Measurements from ENCODE around the gene PARP6. TPM values are rescaled to one million over a fixed set of nuclear protein-coding genes. Genes with fewer than 3 reads are reported as not detected.

PARP6 gene
- total RNA-seq, 3 donors from 2014 or later (not counting 1 experiment from before 2014, with no cell fraction given), result 132 to 135 (median 132) TPM

DNA sequence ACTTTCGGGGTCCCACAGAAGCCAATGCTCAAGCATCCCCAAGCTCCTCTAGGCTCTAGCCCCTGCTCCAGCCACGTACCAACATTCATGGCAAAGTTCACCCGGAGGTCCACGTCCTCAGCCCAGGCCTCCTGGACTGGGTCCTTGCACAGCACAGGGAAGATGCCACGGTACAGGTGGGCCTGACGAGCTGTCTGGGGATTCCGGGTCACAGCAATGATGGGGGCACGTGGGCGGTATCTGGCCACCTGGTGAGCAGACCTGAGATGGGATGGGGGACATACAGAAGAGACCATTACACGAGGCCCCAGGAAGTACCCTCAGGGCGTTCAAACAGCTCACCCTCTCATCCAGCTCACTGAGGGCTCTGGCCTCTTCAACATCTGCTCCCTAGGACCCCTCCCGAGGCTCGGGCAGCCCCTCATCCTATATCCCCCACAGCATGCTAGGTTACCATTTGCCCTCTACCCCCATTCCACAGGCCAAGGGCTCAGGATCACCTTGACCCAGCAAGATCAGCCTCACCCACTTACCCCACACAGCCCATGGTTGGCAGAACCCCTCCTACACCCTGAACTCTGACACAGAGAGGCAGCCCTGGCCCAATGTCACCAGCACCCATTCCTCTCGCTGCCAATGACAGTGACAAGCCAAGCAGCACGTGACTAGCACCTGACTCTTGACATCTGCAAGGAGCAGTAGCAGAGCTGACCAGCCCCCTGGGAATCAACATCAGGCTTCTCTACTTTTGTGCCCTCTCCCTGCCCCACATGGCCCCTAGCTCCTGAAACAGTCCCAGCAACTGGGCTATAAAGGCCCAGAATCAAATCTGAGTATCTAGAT is 71.7 kb downstream of the PARP6 start:
- peaks cover 10 to 16% of the 10 kb centered on the region in 2 donors for H3K27me3 Mint-ChIP-seq (ENCODE audit: low read depth in 2 of 2)
- TF ChIP-seq, protein P1, sequence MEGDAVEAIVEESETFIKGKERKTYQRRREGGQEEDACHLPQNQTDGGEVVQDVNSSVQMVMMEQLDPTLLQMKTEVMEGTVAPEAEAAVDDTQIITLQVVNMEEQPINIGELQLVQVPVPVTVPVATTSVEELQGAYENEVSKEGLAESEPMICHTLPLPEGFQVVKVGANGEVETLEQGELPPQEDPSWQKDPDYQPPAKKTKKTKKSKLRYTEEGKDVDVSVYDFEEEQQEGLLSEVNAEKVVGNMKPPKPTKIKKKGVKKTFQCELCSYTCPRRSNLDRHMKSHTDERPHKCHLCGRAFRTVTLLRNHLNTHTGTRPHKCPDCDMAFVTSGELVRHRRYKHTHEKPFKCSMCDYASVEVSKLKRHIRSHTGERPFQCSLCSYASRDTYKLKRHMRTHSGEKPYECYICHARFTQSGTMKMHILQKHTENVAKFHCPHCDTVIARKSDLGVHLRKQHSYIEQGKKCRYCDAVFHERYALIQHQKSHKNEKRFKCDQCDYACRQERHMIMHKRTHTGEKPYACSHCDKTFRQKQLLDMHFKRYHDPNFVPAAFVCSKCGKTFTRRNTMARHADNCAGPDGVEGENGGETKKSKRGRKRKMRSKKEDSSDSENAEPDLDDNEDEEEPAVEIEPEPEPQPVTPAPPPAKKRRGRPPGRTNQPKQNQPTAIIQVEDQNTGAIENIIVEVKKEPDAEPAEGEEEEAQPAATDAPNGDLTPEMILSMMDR (IDR thresholded peaks at IDR 0.05), result no peak
- H3K27ac Mint-ChIP-seq, result peak overlapping the region in 1 of 2 donors; percentile 36
- no peaks in the 10 kb centered on the region for H3K36me3 Mint-ChIP-seq
- H3K4me1 ChIP-seq (ENCODE audit: control insufficient read depth, insufficient read depth, low read length), result peaks cover 3% of the 10 kb centered on the region
- ATAC-seq, result no peak
- WGBS (ENCODE audit: insufficient coverage), result 91% methylated on average over 15 of the region's 15 CpGs
- DNase-seq, result no peak
- H3K4me3 ChIP-seq (ENCODE audit: low read length), result no peak overlapping the region
- H3K9me3 ChIP-seq (ENCODE audit: control insufficient read depth, insufficient read depth, low read length), result no peaks in the 10 kb centered on the region
- peaks cover 71% of the 10 kb centered on the region for H3K36me3 ChIP-seq (ENCODE audit: control insufficient read depth, insufficient read depth, low read length)
- no peak overlapping the region for H3K27ac ChIP-seq (ENCODE audit: low read length)
- H3K4me1 Mint-ChIP-seq, result peaks cover 5% of the 10 kb centered on the region in 2 donors
- H3K9me3 Mint-ChIP-seq, result no peaks in the 10 kb centered on the region
- intact Hi-C loops (cut with micrococcal nuclease), result no loop called here
- peaks cover 2% of the 10 kb centered on the region for H3K27me3 ChIP-seq (ENCODE audit: control insufficient read depth, insufficient read depth, low read length)
- H3K4me3 Mint-ChIP-seq, result no peak overlapping the region

DNA sequence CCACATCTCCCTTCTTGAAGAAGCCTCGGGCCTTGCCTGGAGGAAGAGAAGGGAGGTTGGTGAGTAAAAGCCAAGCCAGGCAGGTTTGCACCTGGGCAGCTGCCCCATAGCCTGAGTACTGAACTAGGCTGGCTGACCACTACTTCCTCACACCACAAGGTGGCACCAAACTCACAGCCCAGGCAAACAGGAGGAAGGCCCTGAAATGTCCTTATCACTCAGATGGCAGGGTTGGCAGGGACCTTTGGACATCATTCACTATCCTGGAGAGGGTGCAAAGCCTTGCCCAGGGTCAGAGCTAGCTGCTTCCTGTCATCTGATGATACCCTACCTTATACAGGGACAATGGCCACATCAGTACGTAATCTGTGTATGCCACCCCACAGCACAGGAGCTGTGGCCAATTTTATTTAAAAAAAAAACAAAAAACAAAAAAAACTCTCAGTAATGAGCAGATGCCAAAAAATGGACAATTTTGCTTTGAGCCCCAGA is 72.6 kb downstream of the PARP6 start:
- Mint-ChIP-seq H3K9me3 (no peaks in the 10 kb centered on the region), H3K27ac (no peak overlapping the region), H3K36me3 (no peaks in the 10 kb centered on the region), H3K4me3 (no peak overlapping the region), H3K4me1 (peaks cover 5% of the 10 kb centered on the region in 2 donors), H3K27me3 (ENCODE audit: low read depth in 2 of 2) (peaks cover 13 to 16% of the 10 kb centered on the region in 2 donors)
- intact Hi-C loops (cut with micrococcal nuclease), result loop anchor here (1.0 to 10.0 kb wide), 4 partner anchors 29 to 475 kb away; partner anchors contain the start of gene PARP6
- peaks cover 63% of the 10 kb centered on the region for H3K36me3 ChIP-seq (ENCODE audit: control insufficient read depth, insufficient read depth, low read length)
- peaks cover 2% of the 10 kb centered on the region for H3K27me3 ChIP-seq (ENCODE audit: control insufficient read depth, insufficient read depth, low read length)
- H3K4me1 ChIP-seq (ENCODE audit: control insufficient read depth, insufficient read depth, low read length), result peaks cover 6% of the 10 kb centered on the region
- no peak overlapping the region for H3K27ac ChIP-seq (ENCODE audit: low read length)
- no peaks in the 10 kb centered on the region for H3K9me3 ChIP-seq (ENCODE audit: control insufficient read depth, insufficient read depth, low read length)
- DNase-seq, result peak; percentile 67 to 88
- WGBS (ENCODE audit: insufficient coverage), result 66% methylated on average over 2 of the region's 2 CpGs
- peak; percentile 82 to 94 (median 84) for ATAC-seq
- TF ChIP-seq, protein P1 (IDR thresholded peaks at IDR 0.05), result peak; percentile 84
- H3K4me3 ChIP-seq (ENCODE audit: low read length), result no peak overlapping the region

DNA sequence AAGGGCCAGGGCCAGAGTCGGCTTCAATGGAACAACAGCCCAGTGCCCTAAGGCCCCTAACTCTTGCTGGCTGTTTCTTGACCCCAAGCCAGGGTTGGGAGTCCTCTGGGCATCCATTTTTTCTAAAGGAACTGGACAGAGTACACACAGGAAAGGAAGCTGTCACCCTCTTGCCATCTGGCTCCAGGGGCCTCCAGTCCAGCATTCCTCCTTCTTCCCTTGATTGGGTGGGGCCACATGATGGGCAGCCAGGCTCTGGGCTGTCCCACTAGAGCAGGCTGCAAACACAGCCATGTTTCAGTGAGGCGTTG is 73.2 kb downstream of the PARP6 start:
- Histone ChIP-seq H3K27ac (ENCODE audit: low read length) (no peak overlapping the region), H3K36me3 (ENCODE audit: control insufficient read depth, insufficient read depth, low read length) (peaks cover 57% of the 10 kb centered on the region), H3K9me3 (ENCODE audit: control insufficient read depth, insufficient read depth, low read length) (no peaks in the 10 kb centered on the region), H3K4me1 (ENCODE audit: control insufficient read depth, insufficient read depth, low read length) (peaks cover 6% of the 10 kb centered on the region), H3K27me3 (ENCODE audit: control insufficient read depth, insufficient read depth, low read length) (peaks cover 2% of the 10 kb centered on the region), H3K4me3 (ENCODE audit: low read length) (no peak overlapping the region)
- ATAC-seq (no peak), DNase-seq (no peak)
- intact Hi-C loops (cut with micrococcal nuclease), result loop anchor here (1.0 to 10.0 kb wide), 4 partner anchors 29 to 476 kb away; partner anchors contain the start of gene PARP6
- no peak overlapping the region for H3K4me3 Mint-ChIP-seq
- no peaks in the 10 kb centered on the region for H3K9me3 Mint-ChIP-seq
- TF ChIP-seq, protein P1 (IDR thresholded peaks at IDR 0.05), result no peak
- no peaks in the 10 kb centered on the region for H3K36me3 Mint-ChIP-seq
- WGBS (ENCODE audit: insufficient coverage), result 98% methylated on average over 2 of the region's 2 CpGs
- peaks cover 5% of the 10 kb centered on the region in 2 donors for H3K4me1 Mint-ChIP-seq
- no peak overlapping the region for H3K27ac Mint-ChIP-seq
- peaks cover 16% of the 10 kb centered on the region in 2 donors for H3K27me3 Mint-ChIP-seq (ENCODE audit: low read depth in 2 of 2)
